ENCODE results near the gene MCRIP1. TPM values are rescaled to one million over a fixed set of nuclear protein-coding genes. Genes with fewer than 3 reads are reported as not detected.

The MCRIP1 gene
- total and polyA plus RNA-seq, 2 of the 8 experiments (the other 6 are each of a cell fraction or from before 2014, with no cell fraction given), result 103 to 151 TPM

DNA sequence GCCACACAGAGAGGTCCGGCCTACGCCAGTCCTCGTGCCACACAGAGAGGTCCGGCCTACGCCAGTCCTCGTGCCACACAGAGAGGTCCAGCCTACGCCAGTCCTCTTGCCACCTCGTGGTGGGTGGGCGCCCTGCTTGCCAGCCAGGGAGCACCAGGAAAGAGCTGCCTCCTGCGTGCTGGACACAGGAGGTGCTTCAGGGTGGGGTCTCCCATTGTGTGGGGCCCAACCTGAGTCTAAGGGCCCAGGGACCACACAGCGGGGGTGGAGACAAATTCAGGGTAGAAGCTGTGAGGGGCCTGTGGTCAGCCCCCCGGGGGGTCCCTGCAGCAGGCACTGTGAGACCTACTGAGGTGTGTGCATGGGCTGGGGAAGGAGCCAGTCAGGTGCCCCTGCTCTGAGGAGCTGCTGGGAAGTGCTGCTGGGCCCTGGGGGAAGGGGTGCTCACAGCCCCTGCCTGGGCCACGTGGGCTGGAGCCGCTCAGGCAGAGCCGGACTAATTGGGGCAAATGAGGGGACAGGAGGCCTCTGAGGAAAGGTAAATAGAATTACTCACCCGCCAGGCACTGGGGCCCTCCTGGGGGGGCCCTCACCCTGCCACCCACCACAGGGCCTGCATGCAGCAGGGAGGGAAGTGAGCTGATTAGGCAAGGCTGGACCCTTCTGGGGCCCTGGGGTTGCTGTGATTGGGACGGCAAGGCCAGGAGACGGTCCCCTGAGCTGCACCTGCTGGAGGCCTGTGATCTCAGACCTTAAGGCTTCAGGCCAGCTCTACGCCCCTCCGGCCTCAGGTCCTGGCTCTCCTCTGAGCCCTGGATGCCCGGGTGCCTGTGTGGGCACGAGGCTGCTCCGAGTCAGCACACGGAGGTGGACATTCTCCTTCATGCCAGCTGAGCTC lies 18.1 kb downstream of the MCRIP1 start:
- 91% methylated on average over 19 of the region's 24 CpGs; no CpG with 5 or more reads in 1 of the 2 experiments for WGBS, 2 experiments (ENCODE audit: extremely low coverage in 1 of 2, insufficient coverage in 1 of 2, insufficient read length in 1 of 2, insufficient replicate concordance in 2 of 2, low coverage in 1 of 2, low lambda C conversion rate in 2 of 2, missing lambda C conversion rate in 1 of 2)
- DNase-seq (ENCODE audit: low read depth in 1 of 2, low spot score in 2 of 2), result no peak
- Histone ChIP-seq H3K79me1 (ENCODE audit: low read depth, low read length) (no peaks in the 10 kb centered on the region), H4K91ac (replicated peaks; ENCODE audit: insufficient read length, low read length) (no peak overlapping the region), H4K8ac (ENCODE audit: extremely low read depth, insufficient read depth, low read length) (0 out of 2 replicates have a peak overlapping the region, but pooled peaks have one; percentile 9), H2AK5ac (ENCODE audit: low read depth, low read length) (no peak overlapping the region), H2BK120ac (replicated peaks; ENCODE audit: low read depth, low read length) (no peak overlapping the region), H4K5ac (ENCODE audit: insufficient read length, low read depth, low read length) (no peak overlapping the region), H3K18ac (ENCODE audit: extremely low read depth, low read length) (peak overlapping the region; percentile 71; the same call in 1 of the 2 replicates), H3K9me3 (ENCODE audit: insufficient read depth in 2 of 2, low read depth in 1 of 2, low read length in 1 of 2) (no peaks in the 10 kb centered on the region), H3K4me1 (replicated peaks in 1 of 4; ENCODE audit: control insufficient read depth in 3 of 4, insufficient read depth in 4 of 4, low read length in 3 of 4) (peaks cover 0 to 5% (median 2%) of the 10 kb centered on the region in 4 experiments; a peak in 4 of 7 replicates), H3K36me3 (ENCODE audit: control insufficient read depth in 2 of 4, insufficient read depth in 4 of 4, low read length in 3 of 4) (no peaks in the 10 kb centered on the region), H3K56ac (replicated peaks; ENCODE audit: insufficient read length, low read depth, low read length) (no peak overlapping the region), H2BK20ac (ENCODE audit: low read length) (no peak overlapping the region), H3K27me3 (replicated peaks in 1 of 4; ENCODE audit: control insufficient read depth in 3 of 4, extremely low read depth in 1 of 4, insufficient read depth in 3 of 4, low read length in 3 of 4) (no peaks in the 10 kb centered on the region), H3K27ac (ENCODE audit: low read depth, low read length) (no peak overlapping the region), H3K23me2 (ENCODE audit: low read depth, low read length) (no peaks in the 10 kb centered on the region), H4K20me1 (replicated peaks in 1 of 2; ENCODE audit: control insufficient read depth in 1 of 2, insufficient read depth in 2 of 2, low read length in 2 of 2) (peaks cover 0 to 2% of the 10 kb centered on the region in 2 experiments), H2BK5ac (ENCODE audit: low read depth, low read length) (no peak overlapping the region), H2BK12ac (ENCODE audit: low read depth, low read length) (no peak overlapping the region), H3K4me3 (ENCODE audit: extremely low read depth in 1 of 4, insufficient read depth in 2 of 4, low read depth in 3 of 4, low read length in 4 of 4) (no peak overlapping the region), H3K23ac (ENCODE audit: insufficient read length) (no peak overlapping the region), H2BK15ac (ENCODE audit: low read length) (no peak overlapping the region), H3K9ac (replicated peaks in 1 of 4; ENCODE audit: extremely low read depth in 1 of 4, low read depth in 3 of 4, low read length in 3 of 4) (no peak overlapping the region), H3K4ac (replicated peaks; ENCODE audit: insufficient read length, low read depth, low read length) (no peak overlapping the region), H3K14ac (ENCODE audit: insufficient read length) (no peak overlapping the region), H3K79me2 (ENCODE audit: control insufficient read depth in 1 of 2, insufficient read depth in 2 of 2, low read length in 2 of 2) (no peaks in the 10 kb centered on the region), H2AFZ (ENCODE audit: low read length) (no peak overlapping the region), H3K4me2 (ENCODE audit: insufficient read depth in 1 of 2, low read depth in 2 of 2, low read length in 2 of 2) (no peak overlapping the region)
- ChIA-PET POLR2A (ENCODE audit: partially characterized antibody) (interaction anchor here (0.7 to 1.8 kb wide), 8 partner anchors 7 to 28 kb away, joined by 3 to 5 read pairs (median 4); partner anchors contain the start of genes MCRIP1 and PPP1R27), CTCF (ENCODE audit: partially characterized antibody) (interaction anchor here (0.9 to 1.7 kb wide), 6 partner anchors 9 to 215 kb away, joined by 3 to 6 read pairs (median 3); no protein-coding TSS in a partner anchor)
- FAIRE-seq, result no peak
- TF ChIP-seq SIN3A (conservative IDR thresholded peaks at IDR 0.05 in 1 of 2, IDR thresholded peaks at IDR 0.05 in 1 of 2; ENCODE audit: low read depth in 1 of 2, low read length in 2 of 2) (no peak), FOSL1 (IDR thresholded peaks at IDR 0.05; ENCODE audit: insufficient read depth, low read depth, low read length) (no peak), BRCA1 (IDR thresholded peaks at IDR 0.05; ENCODE audit: low read depth, low read length) (no peak), GABPA (IDR thresholded peaks at IDR 0.05; ENCODE audit: borderline replicate concordance, insufficient read depth, low read length) (no peak), JUND (IDR thresholded peaks at IDR 0.05; ENCODE audit: low read length) (no peak), TCF12 (IDR thresholded peaks at IDR 0.05; ENCODE audit: low read depth, low read length) (no peak), SP1 (IDR thresholded peaks at IDR 0.05; ENCODE audit: low read depth, low read length) (no peak), POLR2AphosphoS5 (IDR thresholded peaks at IDR 0.05; ENCODE audit: low read depth, low read length) (no peak)

Measured in H1 (cell line).